Measurements from ENCODE around the gene NDRG2. TPM values are rescaled to one million over a fixed set of nuclear protein-coding genes. Genes with fewer than 3 reads are reported as not detected.

Gene NDRG2
- total RNA-seq, 3 donors from 2014 or later: 251 to 693 (median 258) TPM

DNA sequence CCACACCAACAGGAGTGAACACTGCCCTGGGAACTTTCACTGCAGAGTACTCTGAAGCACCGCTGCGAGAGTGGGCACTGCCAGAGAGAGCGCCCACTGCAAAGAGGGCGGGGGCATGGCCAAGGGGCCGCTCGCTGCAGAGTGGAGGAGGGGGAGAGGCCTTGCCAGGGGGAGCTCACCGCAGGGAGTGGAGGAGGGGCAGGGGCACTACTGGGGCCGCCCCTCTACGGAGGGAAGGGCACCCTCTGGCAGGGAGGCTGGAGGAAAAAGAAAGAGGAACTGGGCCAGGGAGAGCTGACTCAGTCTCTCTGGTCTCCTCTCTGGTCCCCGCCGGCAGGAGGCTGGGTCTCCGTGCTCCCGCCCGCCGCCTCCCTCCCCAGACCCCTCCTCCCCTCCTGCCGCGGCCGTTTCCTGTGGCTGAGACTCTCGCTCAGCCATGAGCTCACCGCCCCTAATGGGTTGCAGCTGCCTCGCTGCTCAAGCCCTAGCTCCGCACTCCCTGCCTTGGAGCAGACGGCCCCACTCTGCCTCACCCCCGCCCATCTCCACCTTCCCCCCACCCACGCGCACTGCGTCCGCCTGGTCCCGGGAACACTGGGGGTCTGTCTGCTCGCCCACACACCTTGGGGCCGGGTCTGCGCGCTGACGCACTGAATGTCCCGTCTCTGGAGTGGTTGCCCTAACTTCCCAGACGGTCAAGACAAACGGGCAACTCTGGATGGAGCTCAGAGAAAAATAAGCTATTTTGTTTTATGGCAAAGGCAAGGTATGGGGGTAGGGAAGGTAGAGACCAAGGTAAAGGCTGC lies 46.6 kb upstream of the NDRG2 start:
- H3K4me1 ChIP-seq: peaks cover 4 to 17% of the 10 kb centered on the region in 2 donors

DNA sequence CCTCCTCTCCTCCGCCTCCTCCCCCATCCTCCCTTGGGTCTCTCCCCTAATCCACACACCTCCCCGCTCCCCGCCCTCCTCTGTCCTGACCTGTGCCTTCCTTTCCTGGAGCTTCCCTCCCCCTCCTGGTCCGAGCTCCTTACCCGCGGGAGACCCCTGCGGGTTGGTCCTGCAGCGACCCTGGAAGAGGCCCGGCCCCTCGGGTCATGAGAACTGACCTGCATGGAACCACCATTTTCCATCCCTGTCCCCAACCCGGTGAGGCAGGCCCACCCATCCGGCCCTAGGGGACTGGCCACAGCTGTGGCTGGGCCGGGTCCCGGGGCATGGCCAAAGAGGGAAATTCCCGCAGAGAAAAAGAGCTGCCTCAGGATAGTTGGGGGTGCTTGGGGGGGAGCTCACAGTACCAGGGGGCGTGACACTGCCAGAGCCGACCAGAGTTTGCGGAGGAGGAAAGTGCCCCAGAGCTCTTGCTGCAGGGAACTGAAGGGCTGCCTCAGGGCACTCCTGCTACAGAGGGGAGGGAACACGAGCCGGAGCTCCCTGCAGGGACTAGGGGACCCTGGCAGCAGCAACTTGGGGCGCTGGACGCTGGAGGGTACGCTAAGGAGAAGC lies 45.9 kb upstream of the NDRG2 start:
- TF ChIP-seq CTCF (IDR thresholded peaks at IDR 0.05) (no peak), POLR2A (IDR thresholded peaks at IDR 0.05) (no peak), POLR2AphosphoS5 (IDR thresholded peaks at IDR 0.05) (no peak)
- Histone ChIP-seq H3K27me3 (no peaks in the 10 kb centered on the region), H3K36me3 (no peaks in the 10 kb centered on the region), H3K27ac (peak overlapping the region; percentile 91 to 92), H3K4me1 (peaks cover 4 to 17% of the 10 kb centered on the region in 2 donors), H3K4me3 (peak overlapping the region; percentile 68 to 86 (median 73)), H3K9me3 (no peaks in the 10 kb centered on the region)
- peak in 1 of 2 donors; percentile 48 for DNase-seq (ENCODE audit: low spot score in 2 of 2)
- intact Hi-C loops (cut with DNase I; ENCODE audit: low total_unique reads): no loop called here

More for the DNA sequence above, 46.6 kb upstream of the NDRG2 start:
- Histone ChIP-seq H3K9me3 (no peaks in the 10 kb centered on the region), H3K27me3 (no peaks in the 10 kb centered on the region), H3K36me3 (no peaks in the 10 kb centered on the region), H3K4me3 (peak overlapping the region; percentile 68 to 86 (median 73)), H3K27ac (peak overlapping the region; percentile 91 to 92)
- intact Hi-C loops (cut with DNase I; ENCODE audit: low total_unique reads): no loop called here
- TF ChIP-seq CTCF (IDR thresholded peaks at IDR 0.05): no peak
- TF ChIP-seq POLR2AphosphoS5 (IDR thresholded peaks at IDR 0.05): peak in 1 of 3 donors; percentile 33
- DNase-seq (ENCODE audit: low spot score in 2 of 2): peak; percentile 65 to 71

- intact Hi-C loops (cut with DNase I; ENCODE audit: low total_unique reads): no loop called here
- no peak for TF ChIP-seq POLR2AphosphoS5 (IDR thresholded peaks at IDR 0.05)
- no peak for TF ChIP-seq CTCF (IDR thresholded peaks at IDR 0.05)
- TF ChIP-seq POLR2A (IDR thresholded peaks at IDR 0.05): no peak
- Histone ChIP-seq H3K4me1 (peaks cover 4 to 17% of the 10 kb centered on the region in 2 donors), H3K27me3 (no peaks in the 10 kb centered on the region), H3K9me3 (no peaks in the 10 kb centered on the region), H3K4me3 (peak within 1 kb of the TSS; percentile 68 to 86 (median 73)), H3K27ac (peak within 1 kb of the TSS; percentile 91 to 92), H3K36me3 (no peaks in the 10 kb centered on the region)
- DNase-seq (ENCODE audit: low spot score in 2 of 2): no peak
These were observed 45.3 kb upstream of the NDRG2 start, which contains the start of gene ARHGEF40 for GRCh38 chr14:21070083-21070609. ARHGEF40 (plus strand) TSS chr14:21070304; CDS start chr14:21070397, 93 bp downstream.

- Histone ChIP-seq H3K4me3 (peak overlapping the region; percentile 68 to 86 (median 73)), H3K36me3 (no peaks in the 10 kb centered on the region), H3K9me3 (no peaks in the 10 kb centered on the region), H3K27ac (peak overlapping the region; percentile 91 to 92), H3K4me1 (peaks cover 4 to 17% of the 10 kb centered on the region in 2 donors), H3K27me3 (no peaks in the 10 kb centered on the region)
- intact Hi-C loops (cut with DNase I; ENCODE audit: low total_unique reads): loop anchor here (10.0 kb wide), 1 partner anchor 95 kb away; no protein-coding TSS in a partner anchor
- TF ChIP-seq CTCF (IDR thresholded peaks at IDR 0.05) (no peak), POLR2AphosphoS5 (IDR thresholded peaks at IDR 0.05) (no peak), POLR2A (IDR thresholded peaks at IDR 0.05) (no peak)
- DNase-seq (ENCODE audit: low spot score in 2 of 2): peak in 1 of 2 donors; percentile 59
These were observed 44.7 kb upstream of the NDRG2 start for GRCh38 chr14:21069388-21070082.

All from breast epithelium (tissue), 4 donors.